DMS53 treated with DMSO at 0.1 percent for 48 hours (cell line): ENCODE data around the gene IGSF3.
A peak's percentile ranks its signal among the peaks of the same experiment; 100 is the strongest.

Experiments used
- DNase-seq: peaks from one replicate; lab custom pipeline; 2025; ENCODE audit not compliant: unreplicated experiment; lab: John Stamatoyannopoulos, UW

The IGSF3 gene

GRCh38 chr1:116561563-116561962, 106.0 kb downstream of the IGSF3 start:
- DNase-seq = no peak

- DNase-seq = no peak
Measured at GRCh38 chr1:116560704-116561490, 106.6 kb downstream of the IGSF3 start.

DNA sequence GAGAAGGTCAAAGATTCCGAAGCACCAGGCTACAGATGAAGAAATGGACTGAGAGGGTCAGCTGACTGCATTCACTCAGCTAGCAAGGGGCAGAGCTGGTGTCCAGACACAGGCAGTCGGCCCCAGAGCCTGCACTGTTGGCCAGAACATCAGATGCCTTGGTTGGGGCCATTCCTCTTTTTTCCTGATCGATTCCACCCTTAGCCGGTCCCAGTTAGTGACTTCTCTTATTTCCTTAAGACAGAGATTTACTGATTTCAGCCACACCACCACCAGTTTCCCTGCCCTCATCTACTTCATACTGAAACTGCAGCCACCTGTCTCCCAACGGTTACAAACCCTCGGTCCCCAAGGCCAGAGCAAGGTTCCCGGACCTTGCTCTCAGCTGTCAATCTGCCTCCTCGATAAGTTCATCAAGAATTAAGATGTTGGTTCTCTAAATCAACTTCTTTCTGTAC, 108.2 kb downstream of the IGSF3 start:
- no peak for DNase-seq

DNA sequence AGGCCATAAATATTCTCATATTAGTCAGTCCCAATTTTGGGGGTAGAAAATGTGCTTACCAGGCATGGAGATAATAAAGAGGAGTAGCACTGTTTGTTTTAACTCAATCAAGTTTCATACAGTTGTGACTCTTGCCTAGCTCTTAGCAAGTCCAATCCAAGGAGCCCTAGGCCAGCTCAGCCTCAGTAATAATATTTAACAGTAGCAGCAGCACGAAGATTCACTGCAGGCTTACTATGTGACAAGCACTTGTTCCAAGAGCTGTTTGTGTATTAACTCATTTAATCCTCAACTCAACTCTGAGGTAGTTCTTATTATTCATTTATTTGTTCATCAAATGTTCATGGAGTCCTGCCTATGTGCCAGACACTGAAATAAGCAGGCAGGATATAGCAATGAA, 109.0 kb downstream of the IGSF3 start:
- no peak for DNase-seq

DNA sequence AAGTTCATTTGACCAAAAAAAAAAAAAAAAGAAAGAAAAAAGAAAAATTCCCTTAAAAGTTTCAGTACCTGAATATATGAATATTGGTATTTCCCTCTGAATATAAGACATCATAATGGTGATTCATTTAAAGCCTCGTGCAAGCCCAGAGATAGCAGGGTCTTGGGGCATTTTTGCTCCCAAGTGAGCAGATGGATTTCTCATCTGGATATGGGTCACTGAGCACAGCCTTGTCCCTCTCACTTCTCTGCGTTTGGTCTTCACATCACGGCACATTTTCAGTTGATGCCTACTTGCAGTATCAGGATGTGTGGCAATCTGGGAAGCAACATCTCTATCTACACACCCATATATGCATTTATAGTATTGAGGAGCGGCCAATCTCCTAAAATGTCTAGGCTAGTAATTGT, 109.4 kb downstream of the IGSF3 start:
- no peak for DNase-seq

DNA sequence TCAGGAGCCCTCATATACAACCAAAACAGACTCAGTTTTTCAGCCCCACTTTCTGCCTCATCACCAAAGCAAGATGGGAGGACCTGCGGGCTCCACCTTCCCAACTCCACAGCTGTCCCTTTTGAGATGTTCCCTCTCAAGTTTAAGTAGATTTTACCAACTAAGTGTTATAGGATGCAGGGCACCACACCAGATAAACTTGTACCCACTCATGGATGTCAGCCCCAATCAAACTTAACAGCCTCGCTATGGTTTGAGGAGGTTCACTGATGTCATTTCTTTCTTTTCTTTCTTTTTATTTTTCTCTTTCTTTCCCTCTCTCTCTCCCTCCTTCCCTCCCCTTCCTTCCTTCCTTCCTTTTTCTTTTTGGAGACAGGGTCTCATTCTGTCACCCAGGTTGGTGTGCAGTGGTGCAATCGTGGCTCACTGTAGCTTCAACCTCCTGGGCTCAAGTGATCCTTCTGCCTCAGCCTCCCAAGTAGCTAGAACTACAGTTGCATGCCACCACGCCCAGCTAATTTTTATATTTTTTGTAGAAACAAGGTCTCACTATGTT, 110.1 kb downstream of the IGSF3 start:
- DNase-seq = no peak

GRCh38 chr1:116556289-116557006, 111.1 kb downstream of the IGSF3 start:
- no peak for DNase-seq

DNA sequence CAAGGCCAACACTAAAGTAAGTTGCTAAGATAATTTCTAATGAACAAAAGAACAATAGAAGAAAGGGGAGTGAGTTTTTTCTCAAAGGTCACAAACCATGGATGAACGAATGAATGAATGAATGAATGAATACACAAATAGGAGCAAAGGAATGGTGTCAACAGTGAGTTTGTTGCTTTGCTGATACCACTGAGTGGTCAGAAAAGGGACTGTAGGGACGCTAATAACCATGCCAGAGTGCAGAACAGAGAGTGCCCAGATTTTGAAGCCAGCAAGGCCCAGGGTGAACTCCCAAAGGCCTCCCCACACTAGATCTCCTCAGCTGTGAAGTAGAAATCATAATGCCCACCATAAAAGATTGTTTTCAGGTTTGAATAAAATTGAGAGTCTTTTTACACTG, 112.6 kb downstream of the IGSF3 start:
- no peak for DNase-seq

DNA sequence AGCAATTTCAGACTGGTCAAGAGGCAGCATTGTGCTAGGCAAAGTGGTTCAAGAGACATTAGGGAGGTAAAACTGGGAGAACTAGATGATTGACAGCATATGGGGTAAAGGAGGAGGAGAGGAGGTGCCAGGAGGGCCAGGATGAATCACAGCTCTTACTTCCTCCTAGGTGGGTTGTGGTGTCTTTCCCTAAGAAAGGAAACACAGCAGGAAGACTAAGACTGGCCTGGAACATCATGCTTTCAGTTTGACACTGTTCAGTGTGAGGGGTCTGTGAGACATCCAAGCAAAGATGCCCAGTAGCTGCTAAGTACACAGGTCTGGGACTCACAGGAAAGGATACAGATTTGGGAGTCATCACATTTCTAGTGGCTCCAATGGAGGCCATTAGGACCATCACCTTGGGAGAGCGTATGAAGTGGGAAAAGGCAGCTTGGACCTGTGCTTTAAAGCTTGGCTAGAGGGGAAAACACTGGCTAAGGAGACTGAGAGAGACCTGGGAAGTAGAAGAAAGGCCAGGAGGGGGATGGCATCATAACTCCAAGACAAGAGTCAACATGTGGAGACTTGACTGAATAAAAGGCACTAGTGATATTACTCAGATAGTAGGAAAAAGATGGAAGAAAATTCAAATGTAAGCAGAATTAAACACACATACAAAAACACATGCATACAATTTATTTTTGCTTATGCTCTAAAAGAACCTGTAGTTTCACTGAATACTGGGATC, 114.0 kb downstream of the IGSF3 start:
- DNase-seq = no peak

- DNase-seq = no peak
Measured at GRCh38 chr1:116546354-116546977, 121.1 kb downstream of the IGSF3 start.

GRCh38 chr1:116545359-116545705, 122.2 kb downstream of the IGSF3 start:
- no peak for DNase-seq

- no peak for DNase-seq
Measured at GRCh38 chr1:116544588-116545358, 122.8 kb downstream of the IGSF3 start.

- no peak for DNase-seq
Measured at GRCh38 chr1:116540088-116540487, 127.4 kb downstream of the IGSF3 start.

DNA sequence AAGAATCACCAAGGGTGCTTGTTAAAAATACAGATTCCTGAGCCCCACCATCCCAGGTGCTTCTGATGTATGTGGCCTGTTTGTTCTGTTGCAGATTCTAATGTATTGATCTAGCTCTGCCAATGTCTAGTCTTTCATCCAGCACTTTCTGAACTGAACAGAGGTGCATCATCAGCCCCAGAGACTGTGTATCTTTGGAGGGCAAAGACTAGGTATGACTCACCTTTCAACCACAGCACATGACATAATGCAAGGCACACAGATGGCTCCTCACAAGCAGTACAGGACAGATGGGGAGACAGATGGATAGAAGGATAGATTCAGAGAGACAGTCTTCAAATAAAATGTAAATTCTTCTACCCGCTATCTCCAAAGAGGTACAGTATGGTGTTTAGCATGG, 129.0 kb downstream of the IGSF3 start:
- peak; percentile 0 for DNase-seq

DNA sequence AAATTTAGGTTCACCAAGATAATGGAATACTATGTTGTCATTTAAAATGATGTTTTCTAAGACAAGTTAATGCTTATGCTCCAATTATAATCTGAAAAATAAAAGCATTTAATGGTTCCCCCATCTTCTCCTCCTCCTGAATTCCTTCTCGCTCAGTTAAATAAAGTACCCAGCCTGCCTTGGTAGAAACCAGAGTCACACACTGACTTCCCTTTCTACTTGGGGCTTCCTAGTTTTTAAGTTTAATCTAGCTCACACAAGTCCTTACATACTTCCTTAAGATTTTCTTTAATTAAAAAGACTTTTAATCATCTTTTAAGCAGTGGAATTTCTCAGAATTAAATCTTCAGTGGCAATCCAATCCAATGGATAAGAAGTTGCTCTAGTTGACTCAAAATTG, 129.6 kb downstream of the IGSF3 start:
- no peak for DNase-seq

- no peak for DNase-seq
Measured at GRCh38 chr1:116537040-116537831, 130.3 kb downstream of the IGSF3 start.

GRCh38 chr1:116534014-116534739, 133.4 kb downstream of the IGSF3 start:
- no peak for DNase-seq

GRCh38 chr1:116533429-116533820, 134.1 kb downstream of the IGSF3 start:
- no peak for DNase-seq
